GM21367 (cell line): ENCODE results near the gene GCFC2.
A peak's percentile ranks its signal among the peaks of the same experiment; 100 is the strongest.
"Not testable (repeated sequence)": the region's sequence is repeated elsewhere in the genome, so short reads cannot be mapped to it uniquely, and the experiment has no call there.

Experiments used
- ATAC-seq: cut with Tn5 transposase; IDR thresholded peaks from one replicate; pipeline ENCODE4 v1.9.1; 2021; ENCODE audit not compliant: unreplicated experiment

Gene GCFC2

DNA sequence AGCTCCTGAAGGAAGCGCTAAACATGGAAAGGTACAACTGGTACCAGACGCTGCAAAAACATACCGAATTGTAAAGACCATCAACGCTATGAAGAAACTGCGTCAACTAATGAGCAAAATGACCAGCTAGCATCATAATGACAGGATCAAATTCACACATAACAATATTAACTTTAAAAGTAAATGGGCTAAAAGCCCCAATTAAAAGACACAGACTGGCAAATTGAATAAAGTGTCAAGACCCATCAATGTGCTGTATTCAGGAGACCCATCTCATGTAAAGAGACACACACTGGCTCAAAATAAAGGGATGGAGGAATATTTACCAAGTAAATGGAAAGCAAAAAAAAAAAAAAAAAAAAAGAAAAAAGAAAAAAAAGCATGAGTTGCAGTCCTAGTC lies 27.3 kb downstream of the GCFC2 start:
- ATAC-seq, result not testable (repeated sequence)

DNA sequence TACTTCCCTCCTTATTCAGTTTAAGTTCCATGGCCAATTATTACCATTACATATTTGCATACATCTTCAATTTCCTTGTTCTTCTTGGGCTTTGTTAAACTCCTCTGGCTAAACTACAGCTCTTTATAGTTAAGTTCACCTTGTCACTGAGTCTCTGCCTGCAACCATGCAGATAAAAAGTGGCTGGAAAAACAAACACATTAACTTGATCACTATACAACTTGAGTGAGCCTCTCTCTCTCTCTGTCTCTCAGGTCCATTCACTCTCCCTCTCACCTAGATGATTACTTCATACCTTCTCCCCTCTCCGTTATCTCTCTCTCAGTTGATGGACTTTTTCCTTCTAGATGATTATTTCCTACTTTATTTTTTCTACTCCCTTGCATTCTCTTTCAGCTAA lies 30.3 kb downstream of the GCFC2 start:
- no peak for ATAC-seq

DNA sequence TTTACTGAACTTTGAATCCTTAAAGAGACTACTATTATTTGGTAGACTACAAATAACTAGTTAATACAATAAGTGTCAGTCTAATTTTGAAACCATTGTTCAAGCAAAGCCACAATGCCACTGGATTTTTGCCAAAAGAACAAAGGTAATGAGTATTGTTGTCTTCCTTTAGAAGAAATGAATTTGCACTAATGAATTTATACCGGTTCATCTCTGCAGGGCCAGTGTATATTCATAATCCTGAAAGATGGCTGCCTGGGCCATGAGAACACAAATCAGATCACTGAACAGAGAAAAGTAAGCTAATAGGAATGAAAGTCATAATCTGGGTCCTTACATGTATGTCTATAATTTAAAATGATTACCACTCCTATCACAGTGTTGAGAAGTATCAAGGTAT lies 31.2 kb downstream of the GCFC2 start:
- no peak for ATAC-seq

DNA sequence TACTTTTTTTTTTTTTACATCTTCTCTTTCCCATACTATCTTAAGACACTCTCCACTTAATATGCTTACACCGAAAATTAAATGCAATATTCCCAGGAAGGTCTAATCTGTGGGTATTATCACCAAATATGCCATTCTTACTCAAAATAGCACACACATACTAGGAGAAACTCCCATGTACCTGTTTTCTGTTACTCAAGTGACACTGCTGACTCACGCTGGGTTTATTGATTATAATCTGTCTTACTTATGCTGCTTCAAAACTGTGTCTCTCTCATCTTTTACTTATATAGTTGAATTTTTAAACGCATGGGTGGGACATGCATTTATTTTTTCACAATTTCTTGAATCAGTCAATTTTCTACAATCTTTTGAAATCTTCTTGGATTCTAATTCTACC lies 34.3 kb downstream of the GCFC2 start:
- ATAC-seq, result no peak

DNA sequence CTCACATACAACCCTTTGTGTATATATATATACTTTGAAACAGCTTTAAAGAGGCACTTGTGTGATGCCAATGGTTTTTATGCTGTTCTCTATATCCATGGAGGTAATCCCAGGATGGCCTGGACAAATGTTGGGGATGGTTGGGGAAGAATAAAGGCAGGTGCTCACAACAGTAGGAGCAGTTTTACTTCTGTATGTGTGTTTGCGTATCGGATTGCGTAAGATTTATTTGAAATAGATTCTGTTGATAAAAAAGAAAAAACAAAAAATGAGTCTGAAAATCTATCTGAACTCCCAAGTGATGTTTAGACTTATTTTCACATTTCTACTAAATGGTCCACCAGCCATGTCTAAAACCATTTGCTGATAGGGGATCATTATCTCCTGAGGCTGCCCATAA lies 34.8 kb downstream of the GCFC2 start:
- ATAC-seq, result no peak

DNA sequence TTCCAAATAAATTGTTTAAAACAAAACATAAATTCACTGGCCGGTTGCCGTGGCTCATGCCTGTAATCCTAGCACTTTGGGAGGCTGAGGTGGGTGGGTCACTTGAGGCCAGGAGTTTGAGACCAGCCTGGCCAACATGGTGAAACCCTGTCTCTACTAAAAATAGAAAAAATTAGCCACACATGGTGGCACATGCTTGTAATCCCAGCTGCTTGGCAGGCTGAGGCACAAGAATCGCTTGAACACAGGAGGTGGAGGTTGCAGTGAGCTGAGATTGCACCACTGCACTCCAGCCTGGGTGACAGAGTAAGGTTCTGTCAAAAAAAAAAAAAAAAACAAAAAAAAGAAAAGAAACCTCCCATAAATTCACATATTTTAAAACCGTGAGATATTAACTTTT lies 35.3 kb downstream of the GCFC2 start:
- not testable (repeated sequence) for ATAC-seq

DNA sequence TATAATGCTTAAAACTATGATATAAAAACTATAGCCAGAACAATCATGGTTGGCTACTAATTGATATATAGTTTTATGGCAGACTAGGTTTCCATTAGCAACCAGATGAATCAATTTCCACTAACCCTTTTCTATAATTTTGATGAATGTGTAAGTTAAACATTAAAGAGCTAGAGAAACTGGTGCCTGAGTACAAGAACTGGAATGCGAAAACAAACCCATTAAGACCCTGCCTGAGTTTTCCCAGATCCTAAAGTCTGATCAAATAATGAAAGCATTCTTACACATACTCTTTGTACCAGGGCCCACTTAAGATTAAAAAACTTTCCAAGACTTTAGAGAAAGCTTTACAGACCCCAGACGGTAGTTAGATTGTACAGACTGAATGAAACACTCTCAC lies 42.8 kb downstream of the GCFC2 start:
- ATAC-seq, result no peak

DNA sequence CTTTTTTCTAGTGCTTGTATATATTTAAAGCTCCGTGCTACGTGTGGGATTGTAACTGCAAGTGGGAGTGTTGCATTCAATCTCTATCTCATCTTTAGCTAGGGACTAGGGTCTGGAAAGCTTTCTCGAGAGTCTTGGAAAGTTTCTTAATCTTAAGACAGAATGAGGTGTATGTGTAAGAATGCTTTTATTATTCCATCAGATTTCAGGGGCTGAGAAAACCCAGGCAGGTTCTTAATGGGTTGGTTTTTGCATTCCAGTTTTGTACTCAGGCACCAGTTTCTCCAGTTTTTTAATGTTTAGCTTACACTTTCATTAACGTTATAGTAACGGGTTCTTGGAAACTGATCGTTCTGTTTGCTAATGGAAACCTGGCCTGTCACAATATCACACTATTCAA lies 43.8 kb downstream of the GCFC2 start:
- no peak for ATAC-seq

DNA sequence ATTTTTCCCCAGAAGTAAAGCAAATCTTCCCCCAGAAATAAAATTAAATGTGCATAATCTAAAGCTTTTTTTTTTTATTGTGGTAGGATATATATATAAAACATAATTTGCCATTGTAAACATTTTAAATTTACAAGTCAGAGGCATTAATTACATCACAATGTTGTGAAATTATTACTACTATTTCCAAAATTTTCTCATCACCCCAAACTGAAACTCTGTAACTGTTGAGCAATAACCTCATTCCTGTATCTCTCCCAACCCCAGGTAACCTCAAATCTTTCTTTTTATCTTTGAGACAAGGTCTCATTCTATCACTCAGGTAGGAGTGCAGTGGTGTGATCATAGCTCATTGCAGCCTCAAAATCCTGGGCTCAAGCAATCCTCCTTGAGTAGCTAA lies 52.9 kb downstream of the GCFC2 start:
- no peak for ATAC-seq

DNA sequence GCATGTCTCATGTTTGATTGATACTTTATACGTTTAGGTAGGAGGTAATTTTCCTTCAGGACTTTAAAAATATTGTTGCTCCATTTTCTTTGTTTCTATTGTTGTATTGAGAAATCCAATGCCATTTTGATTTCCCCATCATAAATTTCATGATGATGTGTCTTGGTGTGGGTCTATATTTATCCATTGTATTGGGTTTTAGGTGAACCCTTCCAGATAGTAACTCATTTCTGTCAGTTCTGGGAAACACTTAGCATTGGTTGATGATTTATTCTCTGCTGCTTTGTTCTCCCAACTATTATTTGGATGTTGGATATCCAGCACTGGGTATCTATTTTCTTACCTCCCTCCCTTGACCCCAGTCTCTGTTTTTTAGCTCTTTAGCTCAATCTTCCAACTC lies 54.2 kb downstream of the GCFC2 start:
- no peak for ATAC-seq

DNA sequence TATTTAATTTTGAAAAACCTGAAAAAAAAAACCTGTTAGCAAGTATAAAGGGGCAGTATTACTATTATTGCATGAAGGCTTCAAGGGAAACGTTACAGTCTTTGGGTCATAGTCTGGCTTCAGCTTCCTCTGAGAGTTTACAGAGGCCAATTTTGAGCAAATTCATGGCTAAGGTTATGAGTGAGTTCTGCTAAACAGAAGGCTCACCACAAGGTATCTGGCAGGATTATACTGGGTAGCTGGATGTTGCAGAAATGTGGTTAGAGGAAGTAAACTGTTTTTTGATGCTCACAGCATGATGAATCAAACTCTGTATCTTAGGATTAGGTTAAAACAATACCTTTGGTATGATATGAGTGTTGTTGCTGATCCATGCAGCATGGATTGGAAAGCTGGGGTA lies 54.9 kb downstream of the GCFC2 start:
- no peak for ATAC-seq

DNA sequence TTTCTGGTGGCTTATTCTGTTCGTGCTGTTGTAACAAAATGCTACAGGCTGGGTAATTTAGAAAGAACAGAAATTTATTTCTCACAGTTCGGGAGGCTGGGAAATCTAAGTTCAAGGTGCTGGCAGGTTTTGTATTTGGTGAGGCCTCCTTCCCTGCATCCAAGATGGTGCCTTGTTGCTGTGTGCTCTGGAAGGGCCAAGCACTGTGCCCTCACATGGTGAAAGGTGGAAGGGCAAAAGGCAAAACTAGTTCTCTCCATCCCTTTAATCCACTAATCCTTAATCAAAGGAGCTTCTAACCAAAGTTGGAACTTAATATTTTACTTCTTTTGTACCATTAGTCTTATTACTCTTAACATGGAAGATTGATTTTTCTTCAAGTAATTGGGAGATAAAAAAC lies 56.7 kb downstream of the GCFC2 start:
- ATAC-seq, result no peak

DNA sequence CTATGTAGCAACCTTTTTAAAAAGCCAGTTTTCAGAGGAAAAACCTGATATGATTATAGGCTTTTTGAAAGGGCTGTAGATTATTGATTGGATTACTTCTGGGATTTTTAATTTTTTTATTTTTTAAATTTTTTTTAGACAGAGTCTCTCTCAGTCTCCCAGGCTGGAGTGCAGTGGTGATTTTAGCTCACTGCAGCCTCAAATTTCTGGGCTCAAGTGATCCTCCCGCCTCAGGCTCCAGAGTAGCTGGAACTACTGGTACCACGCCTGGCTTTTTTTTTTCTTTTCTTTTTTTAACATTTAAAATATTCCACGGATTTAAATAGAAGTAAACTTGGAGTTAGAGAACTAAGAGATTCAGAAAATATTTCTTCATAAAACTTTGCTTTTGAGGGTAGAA lies 62.9 kb downstream of the GCFC2 start:
- ATAC-seq, result no peak

DNA sequence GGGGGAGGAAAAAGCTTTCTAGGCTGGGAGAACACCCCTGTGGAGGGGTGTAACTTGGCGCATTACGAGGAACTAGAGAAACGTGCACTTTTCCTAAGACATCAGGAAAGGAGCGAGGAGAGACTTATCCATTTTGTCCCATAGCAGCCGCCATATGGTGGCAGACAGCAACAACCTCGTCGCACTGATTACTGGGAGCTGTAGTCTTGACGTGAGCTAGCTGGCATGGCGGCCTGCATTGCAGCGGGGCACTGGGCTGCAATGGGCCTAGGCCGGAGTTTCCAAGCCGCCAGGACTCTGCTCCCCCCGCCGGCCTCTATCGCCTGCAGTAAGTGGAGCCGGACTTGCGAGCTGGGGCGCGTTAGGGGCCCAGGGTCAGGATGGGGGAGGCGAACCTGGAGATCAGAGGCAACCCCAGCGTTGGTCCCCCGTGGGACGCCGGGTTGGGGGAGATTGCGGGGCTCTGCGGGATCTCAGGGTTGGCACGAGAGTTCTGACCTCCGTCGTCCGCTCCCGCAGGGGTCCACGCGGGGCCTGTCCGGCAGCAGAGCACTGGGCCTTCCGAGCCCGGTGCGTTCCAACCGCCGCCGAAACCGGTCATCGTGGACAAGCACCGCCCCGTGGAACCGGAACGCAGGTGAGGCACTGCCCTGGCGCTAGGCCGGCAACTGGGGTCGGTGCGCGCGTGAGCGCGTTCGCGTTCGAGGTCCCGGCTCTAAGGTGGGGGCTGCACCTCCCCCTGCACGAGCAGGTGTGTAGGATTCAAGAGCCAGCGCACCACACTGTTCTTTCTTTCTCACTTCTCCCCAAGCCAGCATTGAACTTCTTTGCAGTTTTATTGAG lies 63.9 kb downstream of the GCFC2 start, which contains the start of gene MRPL19:
Gene MRPL19 (plus strand): TSS at position 201 of the 843 bp plus-strand sequence. CDS start 25 bp downstream, at position 226.
- peak; percentile 94 for ATAC-seq

DNA sequence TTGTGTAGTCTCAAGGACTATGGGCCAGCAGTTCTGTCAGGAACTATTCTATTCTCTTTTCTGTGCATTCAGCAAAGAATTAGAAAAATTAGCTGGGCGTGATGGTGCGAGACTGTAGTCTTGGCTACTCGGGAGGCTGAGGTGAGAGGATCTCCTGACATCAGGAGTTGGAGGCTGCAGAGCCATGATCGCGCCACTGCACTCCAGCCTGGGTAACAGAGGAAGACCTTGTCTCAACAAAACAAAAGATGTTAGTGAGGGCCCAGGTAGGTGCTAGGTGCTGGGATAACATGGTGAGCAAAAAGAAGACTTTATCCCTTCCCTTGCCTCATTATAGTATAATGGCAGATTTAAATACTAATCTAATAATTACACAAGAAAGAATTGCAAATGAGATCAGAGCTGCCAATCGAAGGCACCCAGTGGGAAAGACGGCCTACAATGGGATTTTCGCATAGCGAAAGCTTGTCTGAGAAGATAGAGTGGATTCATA lies 64.6 kb downstream of the GCFC2 start:
- ATAC-seq, result no peak

DNA sequence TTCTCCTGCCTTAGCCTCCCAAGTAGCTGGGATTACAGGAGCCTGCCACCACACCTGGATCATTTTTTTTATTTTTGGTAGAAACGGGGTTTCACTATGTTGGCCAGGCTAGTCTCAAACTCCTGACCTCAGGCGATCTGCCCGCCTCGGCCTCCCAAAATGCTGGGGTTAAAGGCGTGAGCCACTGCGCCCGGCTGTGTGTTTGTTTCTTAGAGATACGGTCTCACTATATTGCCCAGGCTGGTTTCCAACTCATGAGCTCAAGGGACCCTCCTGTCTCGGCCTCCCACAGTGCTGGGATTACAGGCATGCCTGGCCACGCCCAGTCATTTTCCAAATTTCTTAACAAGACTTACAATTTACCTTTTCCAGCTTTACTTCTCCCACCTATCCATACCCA lies 65.1 kb downstream of the GCFC2 start:
- ATAC-seq, result no peak

DNA sequence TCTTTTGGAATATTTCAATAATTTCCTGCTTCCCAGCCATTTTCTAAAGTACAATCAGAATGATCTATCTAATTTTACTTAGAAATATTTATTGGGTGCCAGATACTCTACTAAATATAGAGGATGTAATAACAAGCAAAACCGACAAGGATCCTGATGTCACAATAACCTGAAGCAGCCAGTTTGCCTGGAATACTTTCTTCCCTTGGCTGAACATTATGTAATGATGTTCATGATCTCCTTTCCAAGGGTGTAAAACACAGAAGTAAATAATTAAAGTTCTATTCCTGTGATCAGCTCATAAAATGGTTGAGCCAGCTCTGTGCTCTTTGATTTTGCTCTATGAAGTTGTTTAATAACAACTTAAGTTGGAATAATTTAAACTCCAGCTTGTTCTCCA lies 66.7 kb downstream of the GCFC2 start:
- no peak for ATAC-seq

DNA sequence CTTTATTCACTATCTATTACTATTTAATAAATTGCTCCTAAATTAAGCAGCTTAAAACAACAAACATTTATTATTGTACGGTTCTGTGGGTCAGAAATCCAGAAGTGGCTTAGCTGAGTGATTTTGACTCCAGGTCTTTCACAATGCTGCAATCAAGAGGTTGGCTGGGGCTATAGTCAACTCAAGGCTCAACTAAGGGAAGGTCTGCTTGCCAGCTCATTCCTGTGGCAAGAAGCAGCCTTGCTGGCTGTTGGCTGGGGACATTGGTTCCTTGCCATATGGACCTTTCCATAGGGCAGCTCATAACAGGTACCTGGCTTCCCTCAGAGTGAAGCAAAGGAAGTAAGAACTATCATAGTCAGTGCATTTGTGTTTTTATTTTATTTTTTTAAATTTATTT lies 69.1 kb downstream of the GCFC2 start:
- no peak for ATAC-seq

DNA sequence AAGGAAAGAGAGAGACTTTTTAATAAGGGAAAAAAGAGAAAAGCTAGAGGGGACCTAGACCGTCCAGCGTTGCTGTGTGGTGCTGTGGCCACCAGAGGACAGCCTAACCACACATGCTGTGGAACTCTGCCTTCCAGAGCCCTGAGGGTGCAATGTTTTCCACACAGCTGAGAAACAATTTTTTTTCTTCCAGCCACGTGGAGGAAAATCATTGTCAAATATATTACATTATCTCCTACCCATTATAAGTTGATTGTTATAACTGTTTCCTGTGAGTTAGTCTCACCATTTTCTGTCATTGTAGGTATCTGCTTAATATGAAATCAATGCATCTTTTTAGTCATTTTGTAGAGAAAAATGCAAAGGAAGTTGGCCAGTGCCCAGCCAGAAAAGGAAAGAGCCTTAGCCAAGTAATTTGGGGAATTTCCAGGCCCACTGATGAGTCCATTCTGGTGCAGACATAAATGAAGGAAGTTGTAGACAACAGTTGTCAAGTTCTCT lies 70.0 kb downstream of the GCFC2 start:
- ATAC-seq, result peak; percentile 97

DNA sequence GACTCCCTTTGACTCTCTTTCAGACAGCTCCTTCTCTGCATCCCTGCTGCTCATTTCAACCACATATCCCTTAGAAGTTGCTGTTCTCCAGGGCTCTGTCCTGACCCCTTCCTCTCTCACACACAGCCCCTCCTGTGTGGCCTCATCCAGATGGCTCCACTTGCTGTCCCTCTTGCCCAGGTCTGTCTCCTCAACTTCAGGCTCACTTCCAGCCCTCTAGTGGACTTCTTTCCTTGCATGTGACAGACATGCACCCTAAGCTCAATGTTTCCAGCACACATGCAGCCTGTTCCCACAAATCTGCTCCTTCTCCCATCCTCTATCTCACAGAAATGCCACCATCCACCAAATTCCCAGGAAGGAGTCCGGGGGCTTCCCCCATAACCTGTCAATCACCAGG lies 73.1 kb downstream of the GCFC2 start:
- ATAC-seq, result no peak

DNA sequence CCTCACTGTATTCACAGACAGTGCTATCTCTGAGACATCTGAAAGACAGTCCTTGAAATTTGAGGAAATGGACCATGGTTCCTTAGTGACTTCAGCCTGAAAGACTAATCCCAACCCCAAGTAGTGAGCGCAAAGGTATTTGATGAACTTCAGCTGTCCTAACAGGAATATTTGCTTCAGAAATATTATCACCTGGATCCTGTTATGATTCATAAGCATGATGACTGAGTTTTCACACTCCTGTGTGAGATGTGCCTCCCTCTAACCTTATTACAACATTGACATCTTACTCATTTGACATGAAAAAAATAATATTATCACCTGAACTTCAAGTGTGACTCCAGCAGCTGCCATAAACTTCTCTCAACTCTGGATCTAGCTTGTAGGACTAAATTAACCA lies 75.8 kb downstream of the GCFC2 start:
- no peak for ATAC-seq

DNA sequence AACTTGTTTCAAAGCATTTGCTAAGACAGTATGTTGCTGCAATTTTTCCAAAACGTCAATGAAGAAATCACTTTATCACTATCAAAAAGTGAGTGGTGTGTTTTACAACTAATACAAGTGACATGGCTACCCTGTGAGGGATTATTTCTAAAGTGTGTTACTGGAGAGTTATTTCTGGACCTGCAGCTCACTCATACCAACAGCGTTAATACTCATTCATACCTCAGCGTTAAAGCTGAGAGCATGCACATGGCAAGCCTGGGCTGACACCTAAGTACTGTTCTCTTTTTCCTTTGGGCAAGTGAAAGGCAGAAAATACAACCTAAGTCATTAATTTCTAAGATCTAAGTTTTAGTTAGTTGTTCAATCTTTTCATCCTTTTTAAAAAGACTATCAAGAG lies 77.1 kb downstream of the GCFC2 start:
- ATAC-seq, result no peak

DNA sequence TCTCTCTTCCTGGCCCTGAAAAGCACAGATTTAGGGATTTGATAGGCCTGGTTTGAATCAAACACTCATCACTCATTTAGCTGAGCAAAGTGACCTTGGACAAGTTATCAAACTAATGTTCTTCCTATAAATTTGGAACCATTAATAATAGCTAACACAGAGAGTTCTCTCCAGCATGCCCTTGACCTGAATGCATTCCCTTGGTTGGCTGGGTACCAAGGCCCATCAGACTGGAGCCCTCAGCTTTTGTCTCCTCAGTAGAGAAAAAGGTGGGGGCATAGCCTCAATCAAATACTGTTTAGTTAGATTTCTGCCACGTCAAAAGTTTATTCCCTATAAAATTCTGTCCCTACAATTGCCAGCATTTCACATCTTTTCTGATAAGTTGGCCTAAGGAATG lies 77.9 kb downstream of the GCFC2 start:
- no peak for ATAC-seq
